ENCODE data around the gene KCNMA1.

Gene KCNMA1

DNA sequence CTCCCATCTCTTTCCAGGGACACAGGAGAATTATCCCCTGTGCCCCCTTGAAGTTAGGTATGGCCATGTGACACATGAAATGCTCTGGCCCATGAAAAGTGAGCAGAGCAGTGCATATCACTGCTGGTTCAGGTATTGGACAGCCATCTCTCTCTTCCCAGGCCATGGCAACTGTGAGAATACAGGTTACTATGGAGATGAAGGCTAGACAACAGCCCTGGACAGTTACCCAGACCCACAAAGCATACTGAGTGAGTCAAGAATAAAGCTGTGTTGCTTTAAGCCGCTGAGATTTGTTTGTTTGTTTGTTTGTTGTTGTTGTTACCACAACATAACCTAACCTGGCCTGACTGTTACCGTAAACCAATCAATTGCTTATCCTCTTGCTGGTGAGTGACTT, 722.3 kb downstream of the KCNMA1 start:
- H3K27ac Mint-ChIP-seq: no peak overlapping the region
- no peaks in the 10 kb centered on the region for H3K9me3 Mint-ChIP-seq
- H3K4me3 Mint-ChIP-seq: no peak overlapping the region
- no peaks in the 10 kb centered on the region for H3K36me3 Mint-ChIP-seq
- H3K4me1 Mint-ChIP-seq: no peaks in the 10 kb centered on the region
- ATAC-seq: no peak
- no peaks in the 10 kb centered on the region for H3K27me3 Mint-ChIP-seq

DNA sequence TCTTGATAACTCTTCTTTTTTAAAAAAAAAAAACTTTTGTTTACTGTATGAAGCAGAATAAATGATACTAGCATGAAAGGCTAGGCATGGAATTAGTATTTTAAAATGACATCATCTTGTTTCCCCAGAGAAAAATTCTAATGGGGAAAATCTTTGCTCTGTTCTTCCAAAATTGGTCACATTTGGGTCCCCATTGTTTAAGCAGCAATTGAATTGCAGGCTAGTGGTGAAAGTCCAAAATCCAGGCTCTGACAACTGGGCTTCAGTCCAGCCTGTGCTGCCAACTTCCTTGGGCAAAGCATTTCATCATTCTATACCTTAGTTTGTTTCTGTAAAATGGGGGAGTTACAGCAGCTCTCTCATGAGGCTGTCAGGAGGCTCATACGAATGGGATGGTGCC, 726.4 kb downstream of the KCNMA1 start:
- Mint-ChIP-seq H3K4me3 (no peak overlapping the region), H3K9me3 (peaks cover 5% of the 10 kb centered on the region), H3K27me3 (no peaks in the 10 kb centered on the region), H3K27ac (no peak overlapping the region), H3K36me3 (no peaks in the 10 kb centered on the region), H3K4me1 (no peaks in the 10 kb centered on the region)
- no peak for ATAC-seq

DNA sequence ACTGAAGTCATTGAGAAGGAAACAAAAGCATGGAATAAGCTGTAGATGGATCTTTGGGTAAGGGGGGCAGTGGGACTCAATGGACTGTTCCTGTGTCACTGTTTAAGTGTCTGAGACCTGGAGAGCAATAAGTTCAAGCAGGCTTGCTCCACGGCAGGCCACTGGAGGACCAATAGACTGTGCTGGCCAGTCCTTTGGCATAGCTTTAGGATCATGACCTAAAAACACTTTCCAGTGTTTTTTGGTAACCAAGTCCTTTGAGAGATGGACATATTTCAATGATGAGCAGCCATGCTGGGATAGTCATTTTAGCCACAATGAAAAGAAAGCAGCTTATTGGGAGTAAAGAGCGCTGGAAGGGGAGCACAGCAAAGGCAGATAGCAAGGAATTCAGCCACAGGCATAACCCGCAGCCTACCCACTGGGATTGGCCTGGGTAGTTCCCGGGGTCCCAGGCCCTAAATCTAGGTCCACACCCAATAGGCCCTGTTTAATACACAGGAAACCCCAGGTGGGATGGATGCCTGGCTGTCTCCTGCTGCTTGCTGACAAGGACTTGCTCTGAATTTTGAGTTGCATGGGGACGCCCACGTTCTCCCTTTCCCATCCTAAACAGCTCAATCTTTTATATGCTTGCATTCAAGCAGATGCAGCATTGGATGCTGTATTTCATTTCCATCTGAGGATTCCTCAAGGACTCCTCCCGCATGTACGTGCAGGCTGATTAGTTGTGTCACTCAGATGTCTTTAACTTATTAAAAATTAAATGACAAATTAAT, 727.2 kb downstream of the KCNMA1 start:
- peaks cover 5% of the 10 kb centered on the region for H3K9me3 Mint-ChIP-seq
- no peak overlapping the region for H3K27ac Mint-ChIP-seq
- no peaks in the 10 kb centered on the region for H3K27me3 Mint-ChIP-seq
- no peak for ATAC-seq
- no peaks in the 10 kb centered on the region for H3K36me3 Mint-ChIP-seq
- no peaks in the 10 kb centered on the region for H3K4me1 Mint-ChIP-seq
- H3K4me3 Mint-ChIP-seq: no peak overlapping the region

DNA sequence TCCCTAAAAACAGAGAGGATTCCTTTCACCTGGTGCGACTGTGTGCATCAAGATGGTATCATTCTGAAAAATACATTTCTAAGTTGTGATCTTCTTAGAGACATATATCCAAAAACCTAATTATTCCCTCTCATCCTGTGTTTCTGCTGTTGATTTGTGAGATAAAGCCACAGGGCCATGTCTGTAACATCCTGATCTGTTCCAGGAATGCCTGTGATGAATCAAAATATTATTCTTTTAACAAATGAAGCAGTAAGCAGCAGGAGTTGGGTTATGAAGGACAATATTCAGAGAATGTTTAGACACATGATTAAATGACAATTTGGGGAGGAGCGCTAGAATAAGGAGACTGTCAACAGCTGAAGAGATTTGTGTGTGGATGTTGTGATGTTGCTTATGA, 731.4 kb downstream of the KCNMA1 start:
- no peaks in the 10 kb centered on the region for H3K27me3 Mint-ChIP-seq
- peaks cover 7% of the 10 kb centered on the region for H3K9me3 Mint-ChIP-seq
- no peak overlapping the region for H3K27ac Mint-ChIP-seq
- no peaks in the 10 kb centered on the region for H3K36me3 Mint-ChIP-seq
- no peak for ATAC-seq
- H3K4me1 Mint-ChIP-seq: no peaks in the 10 kb centered on the region
- H3K4me3 Mint-ChIP-seq: no peak overlapping the region

DNA sequence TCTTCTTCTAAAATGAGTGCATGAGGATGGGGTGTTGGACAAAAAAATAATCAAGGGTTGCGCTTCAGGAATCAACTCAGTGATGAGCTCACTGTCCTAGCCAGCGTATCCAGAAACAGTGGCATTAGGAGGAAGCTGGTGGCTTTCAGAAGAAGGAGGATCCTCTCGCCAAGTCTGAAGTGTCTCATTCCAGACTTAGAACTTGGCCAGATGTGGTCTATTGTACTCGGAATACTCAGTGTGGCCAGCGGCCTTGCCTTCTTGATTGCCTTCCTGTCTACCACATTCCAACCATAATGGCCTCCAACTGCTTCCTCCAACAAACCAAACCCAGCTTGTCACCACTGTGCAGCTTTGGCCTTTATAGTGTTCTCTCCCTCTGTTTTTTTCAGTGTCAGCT, 732.4 kb downstream of the KCNMA1 start:
- Mint-ChIP-seq H3K9me3 (peaks cover 7% of the 10 kb centered on the region), H3K4me1 (no peaks in the 10 kb centered on the region), H3K36me3 (no peaks in the 10 kb centered on the region), H3K4me3 (no peak overlapping the region), H3K27me3 (no peaks in the 10 kb centered on the region), H3K27ac (no peak overlapping the region)
- no peak for ATAC-seq

DNA sequence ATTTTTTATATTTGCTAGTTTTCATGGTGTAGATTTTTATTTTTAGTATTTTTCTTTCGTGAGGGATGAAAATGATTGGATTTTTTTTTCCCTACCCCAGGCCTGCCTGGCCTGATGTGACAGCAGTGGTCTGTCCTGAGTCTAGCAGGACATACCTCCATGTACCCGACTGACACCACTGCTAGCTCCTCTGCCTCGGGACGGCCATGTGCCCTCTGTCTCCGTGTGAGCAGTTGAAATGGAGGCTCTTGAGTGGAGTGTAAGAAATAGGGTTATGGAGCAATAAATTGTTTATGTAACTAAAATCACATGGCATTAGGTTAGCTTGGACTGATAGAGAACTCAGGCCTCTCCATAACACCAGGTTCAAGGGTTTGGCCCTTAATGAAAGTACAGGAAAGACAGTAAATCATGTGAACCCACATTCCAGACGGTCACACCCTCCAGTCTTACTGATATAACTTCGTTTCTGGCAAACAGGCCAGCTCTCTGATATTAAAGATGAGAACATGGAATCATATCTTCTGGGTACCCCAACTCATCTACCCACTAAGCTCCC, 734.1 kb downstream of the KCNMA1 start:
- Mint-ChIP-seq H3K9me3 (peaks cover 3% of the 10 kb centered on the region), H3K4me3 (no peak overlapping the region), H3K4me1 (no peaks in the 10 kb centered on the region), H3K27ac (no peak overlapping the region), H3K27me3 (no peaks in the 10 kb centered on the region), H3K36me3 (no peaks in the 10 kb centered on the region)
- ATAC-seq: no peak

DNA sequence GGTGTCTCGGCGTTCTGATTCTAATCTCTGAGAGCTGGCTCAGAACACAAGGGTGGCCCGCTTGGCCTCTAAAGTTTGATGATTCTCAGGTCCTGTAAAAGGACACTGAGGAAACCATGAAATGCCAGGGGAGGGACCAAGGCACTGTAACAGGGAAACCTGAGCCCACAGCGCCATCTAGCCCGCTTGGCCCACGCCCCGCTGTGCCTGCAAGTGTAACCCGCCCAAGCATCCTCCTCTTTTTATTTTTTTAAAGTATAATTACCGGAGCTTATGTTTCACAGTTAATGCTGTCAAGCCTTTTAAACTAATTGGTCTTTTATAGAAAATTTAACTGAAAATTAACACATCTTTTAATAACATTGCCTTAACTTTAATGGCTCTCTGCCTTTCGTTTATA, 734.7 kb downstream of the KCNMA1 start:
- peaks cover 3% of the 10 kb centered on the region for H3K9me3 Mint-ChIP-seq
- no peak overlapping the region for H3K27ac Mint-ChIP-seq
- no peaks in the 10 kb centered on the region for H3K27me3 Mint-ChIP-seq
- no peak overlapping the region for H3K4me3 Mint-ChIP-seq
- ATAC-seq: no peak
- H3K36me3 Mint-ChIP-seq: no peaks in the 10 kb centered on the region
- no peaks in the 10 kb centered on the region for H3K4me1 Mint-ChIP-seq

DNA sequence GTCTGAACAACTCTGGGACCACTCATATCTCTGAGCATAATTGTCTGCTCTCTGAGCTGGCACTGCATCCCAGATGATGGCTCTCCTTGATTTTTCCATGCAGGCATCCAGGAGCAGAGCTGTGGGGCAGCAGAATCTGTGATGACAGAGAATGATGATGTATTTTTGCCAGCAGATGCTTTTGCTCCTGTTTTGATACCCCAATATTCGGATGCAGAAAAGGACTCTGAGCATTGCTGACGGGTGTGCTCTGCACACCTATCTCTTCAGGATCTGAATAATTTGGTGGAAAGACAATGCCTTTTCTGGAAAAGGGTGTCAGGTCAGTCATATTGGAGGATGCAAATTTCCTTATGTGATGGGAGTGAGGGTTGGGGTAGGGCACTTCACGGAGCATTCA, 735.9 kb downstream of the KCNMA1 start:
- Mint-ChIP-seq H3K36me3 (no peaks in the 10 kb centered on the region), H3K4me1 (no peaks in the 10 kb centered on the region), H3K27ac (no peak overlapping the region), H3K4me3 (no peak overlapping the region), H3K27me3 (no peaks in the 10 kb centered on the region), H3K9me3 (peaks cover 3% of the 10 kb centered on the region)
- peak; percentile 47 for ATAC-seq

DNA sequence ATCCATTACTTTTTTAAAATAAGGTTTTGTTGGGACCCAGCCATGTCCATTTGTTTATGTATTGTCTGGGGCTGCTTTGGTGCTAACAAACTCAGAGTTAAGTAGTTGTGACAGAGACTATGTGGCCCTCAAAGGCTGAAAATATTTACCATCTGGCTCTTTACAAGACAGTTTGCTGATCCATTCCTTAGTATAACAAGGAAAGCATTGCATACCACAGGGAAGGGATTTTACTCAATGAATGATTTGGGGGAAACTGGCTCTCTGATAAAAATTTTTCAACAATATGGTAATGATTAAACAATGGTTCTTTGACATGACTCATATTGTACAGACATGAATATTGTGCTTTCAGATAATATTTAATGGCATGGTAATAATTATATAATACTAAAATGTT, 738.1 kb downstream of the KCNMA1 start:
- no peaks in the 10 kb centered on the region for H3K27me3 Mint-ChIP-seq
- H3K4me3 Mint-ChIP-seq: no peak overlapping the region
- H3K27ac Mint-ChIP-seq: no peak overlapping the region
- peaks cover 7% of the 10 kb centered on the region for H3K9me3 Mint-ChIP-seq
- H3K36me3 Mint-ChIP-seq: peaks cover 4% of the 10 kb centered on the region
- ATAC-seq: no peak
- no peaks in the 10 kb centered on the region for H3K4me1 Mint-ChIP-seq

DNA sequence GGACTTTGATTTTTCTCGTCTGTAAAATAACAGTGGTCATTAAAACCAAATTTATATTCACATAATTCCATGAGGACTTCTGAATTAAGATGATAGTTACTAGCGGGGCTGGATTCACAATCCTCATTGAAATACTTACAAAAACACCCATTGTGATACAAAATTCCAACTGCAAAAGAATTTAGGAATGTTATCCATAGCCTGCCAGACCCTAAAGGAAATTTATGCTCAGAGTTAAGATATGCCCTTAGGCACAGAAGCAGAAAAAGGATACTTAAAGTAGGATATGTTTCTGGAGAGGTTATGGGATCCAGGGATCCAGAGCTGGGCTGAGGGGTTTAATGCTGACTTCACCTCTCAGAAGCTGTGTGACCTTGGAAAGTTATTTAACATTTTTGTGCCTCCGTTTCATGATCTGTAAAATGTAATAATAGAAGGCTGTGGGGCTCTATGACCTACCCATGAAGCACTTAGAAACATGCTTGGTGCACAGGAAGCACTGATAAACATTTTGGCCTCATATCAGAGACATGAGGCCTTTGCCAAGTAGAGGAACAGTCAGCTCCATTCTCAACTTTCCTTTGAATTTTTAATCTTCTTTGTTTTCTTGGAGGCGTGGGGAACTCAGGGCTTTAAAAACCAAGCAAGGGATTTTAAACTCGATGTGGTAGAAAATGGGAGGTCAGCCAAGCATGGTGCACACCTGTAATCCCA, 744.7 kb downstream of the KCNMA1 start:
- no peak overlapping the region for H3K4me3 Mint-ChIP-seq
- H3K36me3 Mint-ChIP-seq: peaks cover 4% of the 10 kb centered on the region

DNA sequence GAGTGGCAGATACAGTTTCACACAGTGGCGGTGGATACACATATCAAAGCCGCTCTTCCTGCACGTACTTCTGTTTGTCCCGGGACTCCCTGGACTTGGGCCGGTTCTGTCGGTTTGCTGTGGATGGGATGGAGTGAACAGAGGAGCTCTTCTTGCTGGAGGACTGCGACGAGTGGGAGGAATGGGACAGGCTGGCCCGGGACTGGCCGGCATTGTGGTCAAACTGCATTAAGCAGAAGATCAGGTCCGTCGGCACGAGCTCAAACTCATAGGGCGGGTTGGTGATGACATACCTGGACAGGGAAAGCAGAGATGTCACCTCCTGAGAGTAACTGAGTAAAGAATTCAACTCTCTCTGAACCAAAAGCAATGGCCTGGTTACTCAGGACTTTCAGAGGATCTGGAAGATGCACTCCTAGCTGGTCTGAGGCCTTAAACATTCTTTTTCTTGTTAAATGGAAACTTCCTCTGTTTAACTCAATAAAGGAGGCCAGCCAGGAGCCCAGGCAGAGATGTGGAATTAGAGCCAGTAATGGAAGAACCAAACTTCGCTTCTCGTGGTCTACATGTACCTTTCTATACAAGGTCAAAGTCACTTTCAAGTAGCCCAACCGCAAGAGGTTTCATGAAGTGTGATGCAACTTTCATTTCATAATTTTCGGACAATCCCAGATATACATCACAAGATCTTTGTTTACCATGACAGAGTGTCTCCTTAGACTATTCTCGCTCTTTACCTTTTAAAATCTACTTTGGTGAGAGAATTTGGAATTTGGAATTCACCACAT, 750.2 kb downstream of the KCNMA1 start:
- peaks cover 15% of the 10 kb centered on the region for H3K4me1 Mint-ChIP-seq
- no peaks in the 10 kb centered on the region for H3K36me3 Mint-ChIP-seq
- peaks cover 4% of the 10 kb centered on the region for H3K9me3 Mint-ChIP-seq
- no peak for ATAC-seq
- H3K4me3 Mint-ChIP-seq: no peak overlapping the region
- no peak overlapping the region for H3K27ac Mint-ChIP-seq
- H3K27me3 Mint-ChIP-seq: no peaks in the 10 kb centered on the region

More for the DNA sequence above, 744.7 kb downstream of the KCNMA1 start:
- Mint-ChIP-seq H3K27ac (no peak overlapping the region), H3K9me3 (peaks cover 7% of the 10 kb centered on the region), H3K4me1 (no peaks in the 10 kb centered on the region), H3K27me3 (no peaks in the 10 kb centered on the region)
- ATAC-seq: no peak

DNA sequence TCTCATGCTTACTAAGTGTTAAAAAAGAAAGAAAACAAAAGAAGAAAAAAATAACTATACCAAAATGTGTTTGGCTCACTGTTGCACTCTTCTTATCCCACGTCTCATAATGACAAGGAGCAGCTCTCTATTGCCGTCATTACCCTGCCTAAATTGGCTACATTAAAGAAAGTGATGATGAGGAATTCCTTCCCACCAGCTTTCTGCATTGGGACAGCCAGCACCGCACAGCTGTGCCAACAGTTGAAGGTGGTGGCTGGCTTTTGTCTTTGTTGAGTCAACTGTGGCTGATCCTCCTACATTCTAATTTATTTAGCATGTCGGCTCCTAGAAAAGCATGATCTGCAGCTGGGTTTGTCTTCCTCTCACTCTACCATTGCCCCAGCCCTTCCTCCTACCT, 751.8 kb downstream of the KCNMA1 start:
- Mint-ChIP-seq H3K27ac (no peak overlapping the region), H3K36me3 (no peaks in the 10 kb centered on the region), H3K4me3 (no peak overlapping the region), H3K9me3 (peaks cover 4% of the 10 kb centered on the region), H3K27me3 (no peaks in the 10 kb centered on the region), H3K4me1 (peaks cover 26% of the 10 kb centered on the region)
- ATAC-seq: no peak

DNA sequence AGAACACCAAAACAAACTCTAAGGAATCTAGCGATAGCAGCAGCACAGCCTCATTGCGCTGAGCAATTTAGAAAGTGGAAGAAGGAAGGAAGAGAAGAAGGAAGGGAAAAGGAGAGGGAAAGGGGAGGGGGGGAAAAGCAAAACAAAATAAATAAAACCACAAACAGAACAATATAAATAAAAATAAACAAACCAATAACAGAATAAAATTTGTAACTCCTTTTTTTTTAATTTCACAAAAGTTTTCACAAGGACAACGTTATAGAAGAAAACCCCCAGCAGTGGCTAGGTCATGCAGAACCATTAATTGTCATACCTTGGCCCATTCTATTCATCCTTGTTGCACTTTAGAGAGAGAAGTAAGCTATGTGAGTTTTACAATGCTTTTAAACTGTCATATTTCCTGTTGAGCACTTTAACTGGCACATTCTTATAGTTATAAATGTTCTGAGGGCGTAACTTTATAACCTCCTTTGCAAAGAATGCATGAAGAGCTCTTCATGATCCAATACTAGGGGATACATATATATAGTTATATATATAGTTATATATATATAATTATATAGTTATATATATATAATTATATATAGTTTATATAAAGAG, 752.8 kb downstream of the KCNMA1 start:
- no peak overlapping the region for H3K4me3 Mint-ChIP-seq
- no peak overlapping the region for H3K27ac Mint-ChIP-seq
- H3K9me3 Mint-ChIP-seq: peaks cover 4% of the 10 kb centered on the region
- no peak for ATAC-seq
- peaks cover 26% of the 10 kb centered on the region for H3K4me1 Mint-ChIP-seq
- no peaks in the 10 kb centered on the region for H3K27me3 Mint-ChIP-seq
- no peaks in the 10 kb centered on the region for H3K36me3 Mint-ChIP-seq

DNA sequence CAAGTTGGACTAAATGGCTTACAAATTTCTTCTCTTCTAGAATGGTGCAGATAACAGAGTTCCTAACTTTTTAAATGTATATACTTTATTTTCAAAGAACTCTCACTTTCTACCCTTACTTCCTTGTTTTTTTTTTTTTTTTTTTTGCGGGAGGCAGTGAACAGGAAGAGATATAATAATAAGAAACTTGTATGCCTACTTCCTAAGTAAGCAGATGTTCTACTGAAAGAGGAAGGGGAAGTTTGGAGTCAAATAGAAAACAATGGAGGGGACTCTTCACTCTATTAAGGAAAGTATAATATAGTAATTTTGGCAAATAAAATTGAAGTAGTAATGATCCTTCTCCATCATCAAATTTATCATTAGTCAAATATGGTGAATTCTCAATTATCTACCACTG, 754.0 kb downstream of the KCNMA1 start:
- Mint-ChIP-seq H3K4me3 (no peak overlapping the region), H3K27ac (no peak overlapping the region), H3K36me3 (no peaks in the 10 kb centered on the region), H3K27me3 (no peaks in the 10 kb centered on the region), H3K9me3 (peaks cover 4% of the 10 kb centered on the region), H3K4me1 (peaks cover 26% of the 10 kb centered on the region)
- ATAC-seq: no peak

DNA sequence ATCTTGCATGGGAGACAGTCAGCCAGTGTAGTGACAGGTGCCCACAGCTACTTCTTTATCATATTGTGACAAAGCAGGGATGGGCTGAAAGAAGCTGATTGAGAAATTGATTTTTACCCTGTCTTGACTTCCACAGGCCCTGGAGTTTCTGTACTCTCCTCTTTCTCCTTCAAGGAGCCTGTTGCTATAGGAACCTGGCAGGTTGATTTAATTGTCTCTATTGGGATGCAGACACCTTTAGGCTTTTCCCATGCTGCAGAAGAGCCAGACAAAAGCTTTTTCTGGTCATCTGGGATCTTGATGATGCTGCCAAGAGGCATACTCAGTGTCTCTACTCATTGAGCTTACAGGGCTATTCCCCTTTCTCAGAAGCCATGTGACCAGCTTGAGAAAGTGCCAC, 754.8 kb downstream of the KCNMA1 start:
- Mint-ChIP-seq H3K9me3 (peaks cover 4% of the 10 kb centered on the region), H3K4me1 (peaks cover 26% of the 10 kb centered on the region), H3K27me3 (no peaks in the 10 kb centered on the region), H3K4me3 (no peak overlapping the region), H3K27ac (no peak overlapping the region), H3K36me3 (no peaks in the 10 kb centered on the region)
- ATAC-seq: no peak
